Natural killer cell (primary cell): ENCODE data around the gene LMO7. TPM values are rescaled to one million over a fixed set of nuclear protein-coding genes. Genes with fewer than 3 reads are reported as not detected.
"Not testable (repeated sequence)": the region's sequence is repeated elsewhere in the genome, so short reads cannot be mapped to it uniquely, and the experiment has no call there.

Source experiments
- ATAC-seq, 3 donors: fragments of 150-1000 bp in 2 of 3; fragments of 200-7000 bp in 1 of 3; cut with Tn5 transposase; 1 replicate in 1 of 3; 2 replicates in 2 of 3; pipeline ENCODE4 v1.10.0; 2021; ENCODE audit warnings: mild to moderate bottlenecking in 2 of 3, moderate library complexity in 2 of 3
- DNase-seq, 2 donors: peaks; one replicate each; pipeline versions ENCODE4 v3.0.0 to v3.0.0-alpha.2; 2013 to 2021; ENCODE audit warnings: mixed read lengths in 1 of 2
- H3K27ac ChIP-seq: one replicate; pipeline ENCODE4 v1.5.1; 2013; ENCODE audit warnings: mild to moderate bottlenecking, low read length
- H3K27me3 ChIP-seq: one replicate; pipeline ENCODE4 v1.6.1; 2013; ENCODE audit warnings: low read length; ENCODE audit not compliant: control insufficient read depth, insufficient read depth
- H3K36me3 ChIP-seq: one replicate; pipeline ENCODE4 v1.6.1; 2013; ENCODE audit warnings: low read length; ENCODE audit not compliant: control insufficient read depth, insufficient read depth
- H3K4me1 ChIP-seq: one replicate; pipeline ENCODE4 v1.6.1; 2013; ENCODE audit warnings: low read length; ENCODE audit not compliant: control insufficient read depth, insufficient read depth
- H3K4me3 ChIP-seq: one replicate; pipeline ENCODE4 v1.5.1; 2013; ENCODE audit warnings: low read length
- H3K9me3 ChIP-seq: one replicate; pipeline ENCODE4 v1.6.1; 2013; ENCODE audit warnings: low read length; ENCODE audit not compliant: control insufficient read depth, insufficient read depth
- H3K27ac Mint-ChIP-seq, 2 donors: one replicate each; pipeline ENCODE4 v1.8.0; 2022; ENCODE audit warnings: mild to moderate bottlenecking in 2 of 2, mixed read lengths in 2 of 2, moderate library complexity in 1 of 2
- H3K27me3 Mint-ChIP-seq, 2 donors: one replicate each; pipeline ENCODE4 v1.8.0; 2022; ENCODE audit warnings: low read depth in 2 of 2, mixed read lengths in 2 of 2
- H3K36me3 Mint-ChIP-seq: one replicate; pipeline ENCODE4 v1.8.0; 2022; ENCODE audit warnings: mixed read lengths
- H3K4me1 Mint-ChIP-seq, 2 donors: one replicate each; pipeline ENCODE4 v1.8.0; 2022; ENCODE audit warnings: mixed read lengths in 2 of 2
- H3K4me3 Mint-ChIP-seq: one replicate; pipeline ENCODE4 v1.8.0; 2022; ENCODE audit warnings: mild to moderate bottlenecking, moderate library complexity, mixed read lengths
- H3K9me3 Mint-ChIP-seq, 2 donors: one replicate each; pipeline ENCODE4 v1.8.0; 2022; ENCODE audit warnings: mixed read lengths in 2 of 2
- CTCF ChIP-seq: fragments of 200-600 bp; IDR thresholded peaks from one replicate; pipeline ENCODE4 v1.8.0; 2022; ENCODE audit warnings: antibody characterized with exemption
- WGBS: methylation state at CpG from one replicate; pipeline ENCODE4 v1.1.7; 2013; ENCODE audit warnings: missing lambda C conversion rate; ENCODE audit not compliant: insufficient coverage; 5-methylcytosine and 5-hydroxymethylcytosine counted together
- intact Hi-C: fragments of 100-400 bp; cut with micrococcal nuclease; formaldehyde crosslinking; loops from one replicate; pipeline ENCODE4 v1.14.2; 2022
- total RNA-seq, 4 donors: library from RNA; stranded (reverse); fragments of 120-200 nt in 1 of 4; gene quantifications; one replicate each; pipeline versions ENCODE4 v1.2.3 to v1.2.4, GENCODE V29; 2013 to 2022

The LMO7 gene
- total RNA-seq, 3 donors from 2014 or later (not counting 1 experiment from before 2014, with no cell fraction given) = 5.5 to 10.4 (median 7.9) TPM

- intact Hi-C loops = no loop called here
- H3K9me3 ChIP-seq = no peaks in the 10 kb centered on the region
- H3K9me3 Mint-ChIP-seq = peaks cover 0 to 2% of the 10 kb centered on the region in 2 donors
Measured at GRCh38 chr13:75771818-75772217, 135.7 kb downstream of the LMO7 start.

GRCh38 chr13:75774176-75774575 lies 138.0 kb downstream of the LMO7 start:
- Histone ChIP-seq H3K4me1 (no peaks in the 10 kb centered on the region), H3K27ac (no peak overlapping the region), H3K27me3 (no peaks in the 10 kb centered on the region), H3K9me3 (no peaks in the 10 kb centered on the region), H3K36me3 (no peaks in the 10 kb centered on the region), H3K4me3 (no peak overlapping the region)
- TF ChIP-seq CTCF = no peak
- H3K27me3 Mint-ChIP-seq = no peaks in the 10 kb centered on the region
- no CpG with 5 or more reads among the region's 1 CpG for WGBS
- H3K9me3 Mint-ChIP-seq = peaks cover 2% of the 10 kb centered on the region in 2 donors
- intact Hi-C loops = no loop called here
- H3K27ac Mint-ChIP-seq = no peak overlapping the region
- H3K4me1 Mint-ChIP-seq = no peaks in the 10 kb centered on the region
- ATAC-seq (no peak), DNase-seq (no peak)
- H3K4me3 Mint-ChIP-seq = no peak overlapping the region
- peaks cover 2% of the 10 kb centered on the region for H3K36me3 Mint-ChIP-seq

More at GRCh38 chr13:75771818-75772217, 135.7 kb downstream of the LMO7 start:
- no peak overlapping the region for H3K4me3 ChIP-seq
- no peak for TF ChIP-seq CTCF
- no peaks in the 10 kb centered on the region for H3K4me1 Mint-ChIP-seq
- no peaks in the 10 kb centered on the region for H3K36me3 ChIP-seq
- H3K27ac ChIP-seq = no peak overlapping the region
- H3K27me3 ChIP-seq = no peaks in the 10 kb centered on the region
- H3K36me3 Mint-ChIP-seq = no peaks in the 10 kb centered on the region
- no peak overlapping the region for H3K27ac Mint-ChIP-seq
- no peaks in the 10 kb centered on the region for H3K4me1 ChIP-seq
- ATAC-seq = no peak
- H3K27me3 Mint-ChIP-seq = no peaks in the 10 kb centered on the region
- DNase-seq = no peak
- H3K4me3 Mint-ChIP-seq = no peak overlapping the region

- no peak overlapping the region for H3K27ac ChIP-seq
- H3K9me3 ChIP-seq = peaks cover 3% of the 10 kb centered on the region
- DNase-seq (no peak), ATAC-seq (no peak)
- Mint-ChIP-seq H3K27me3 (no peaks in the 10 kb centered on the region), H3K9me3 (peaks cover 8 to 11% of the 10 kb centered on the region in 2 donors), H3K27ac (no peak overlapping the region), H3K4me3 (no peak overlapping the region), H3K4me1 (no peaks in the 10 kb centered on the region), H3K36me3 (peaks cover 11% of the 10 kb centered on the region)
- no peaks in the 10 kb centered on the region for H3K27me3 ChIP-seq
- no peaks in the 10 kb centered on the region for H3K36me3 ChIP-seq
- 83% methylated on average over 2 of the region's 3 CpGs for WGBS
- H3K4me3 ChIP-seq = no peak overlapping the region
- intact Hi-C loops = no loop called here
- no peaks in the 10 kb centered on the region for H3K4me1 ChIP-seq
- no peak for TF ChIP-seq CTCF
Measured at GRCh38 chr13:75776550-75776949, 140.4 kb downstream of the LMO7 start.

GRCh38 chr13:75779393-75779792 lies 143.3 kb downstream of the LMO7 start:
- Mint-ChIP-seq H3K36me3 (peaks cover 11% of the 10 kb centered on the region), H3K9me3 (peaks cover 6 to 11% of the 10 kb centered on the region in 2 donors), H3K27me3 (no peaks in the 10 kb centered on the region), H3K27ac (no peak overlapping the region), H3K4me1 (no peaks in the 10 kb centered on the region), H3K4me3 (no peak overlapping the region)
- Histone ChIP-seq H3K36me3 (no peaks in the 10 kb centered on the region), H3K4me1 (no peaks in the 10 kb centered on the region), H3K27ac (no peak overlapping the region), H3K27me3 (no peaks in the 10 kb centered on the region), H3K9me3 (peaks cover 3% of the 10 kb centered on the region), H3K4me3 (no peak overlapping the region)
- DNase-seq (no peak), ATAC-seq (no peak)
- 100% methylated on average over 2 of the region's 3 CpGs for WGBS
- intact Hi-C loops = no loop called here
- TF ChIP-seq CTCF = no peak

GRCh38 chr13:75780103-75780502 lies 144.0 kb downstream of the LMO7 start:
- H3K27ac ChIP-seq, intact Hi-C loops, H3K4me1 ChIP-seq, H3K4me1 Mint-ChIP-seq, H3K4me3 Mint-ChIP-seq, H3K36me3 ChIP-seq, DNase-seq, H3K4me3 ChIP-seq, H3K9me3 ChIP-seq, H3K27ac Mint-ChIP-seq, H3K27me3 ChIP-seq, H3K27me3 Mint-ChIP-seq, ATAC-seq: not testable (repeated sequence)
- WGBS = 93% methylated on average over 5 of the region's 5 CpGs
- H3K36me3 Mint-ChIP-seq = peaks cover 11% of the 10 kb centered on the region
- peaks cover 6 to 11% of the 10 kb centered on the region in 2 donors for H3K9me3 Mint-ChIP-seq
